Myometrial cell (primary cell): Measurements from ENCODE around the gene MUC12. TPM values are rescaled to one million over a fixed set of nuclear protein-coding genes. Genes with fewer than 3 reads are reported as not detected.

ENCODE experiments used
- total RNA-seq: library from RNA; depleted of rRNA; stranded (reverse); fragments of >200 nt; gene quantifications from 2 replicates; pipeline ENCODE4 v1.2.3, GENCODE V29; 2015

Gene MUC12, protein sequence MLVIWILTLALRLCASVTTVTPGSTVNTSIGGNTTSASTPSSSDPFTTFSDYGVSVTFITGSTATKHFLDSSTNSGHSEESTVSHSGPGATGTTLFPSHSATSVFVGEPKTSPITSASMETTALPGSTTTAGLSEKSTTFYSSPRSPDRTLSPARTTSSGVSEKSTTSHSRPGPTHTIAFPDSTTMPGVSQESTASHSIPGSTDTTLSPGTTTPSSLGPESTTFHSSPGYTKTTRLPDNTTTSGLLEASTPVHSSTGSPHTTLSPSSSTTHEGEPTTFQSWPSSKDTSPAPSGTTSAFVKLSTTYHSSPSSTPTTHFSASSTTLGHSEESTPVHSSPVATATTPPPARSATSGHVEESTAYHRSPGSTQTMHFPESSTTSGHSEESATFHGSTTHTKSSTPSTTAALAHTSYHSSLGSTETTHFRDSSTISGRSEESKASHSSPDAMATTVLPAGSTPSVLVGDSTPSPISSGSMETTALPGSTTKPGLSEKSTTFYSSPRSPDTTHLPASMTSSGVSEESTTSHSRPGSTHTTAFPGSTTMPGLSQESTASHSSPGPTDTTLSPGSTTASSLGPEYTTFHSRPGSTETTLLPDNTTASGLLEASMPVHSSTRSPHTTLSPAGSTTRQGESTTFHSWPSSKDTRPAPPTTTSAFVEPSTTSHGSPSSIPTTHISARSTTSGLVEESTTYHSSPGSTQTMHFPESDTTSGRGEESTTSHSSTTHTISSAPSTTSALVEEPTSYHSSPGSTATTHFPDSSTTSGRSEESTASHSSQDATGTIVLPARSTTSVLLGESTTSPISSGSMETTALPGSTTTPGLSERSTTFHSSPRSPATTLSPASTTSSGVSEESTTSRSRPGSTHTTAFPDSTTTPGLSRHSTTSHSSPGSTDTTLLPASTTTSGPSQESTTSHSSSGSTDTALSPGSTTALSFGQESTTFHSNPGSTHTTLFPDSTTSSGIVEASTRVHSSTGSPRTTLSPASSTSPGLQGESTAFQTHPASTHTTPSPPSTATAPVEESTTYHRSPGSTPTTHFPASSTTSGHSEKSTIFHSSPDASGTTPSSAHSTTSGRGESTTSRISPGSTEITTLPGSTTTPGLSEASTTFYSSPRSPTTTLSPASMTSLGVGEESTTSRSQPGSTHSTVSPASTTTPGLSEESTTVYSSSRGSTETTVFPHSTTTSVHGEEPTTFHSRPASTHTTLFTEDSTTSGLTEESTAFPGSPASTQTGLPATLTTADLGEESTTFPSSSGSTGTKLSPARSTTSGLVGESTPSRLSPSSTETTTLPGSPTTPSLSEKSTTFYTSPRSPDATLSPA (N-terminal part only)
- 5.5 and 11.2 TPM in 2 replicates for total RNA-seq

DNA sequence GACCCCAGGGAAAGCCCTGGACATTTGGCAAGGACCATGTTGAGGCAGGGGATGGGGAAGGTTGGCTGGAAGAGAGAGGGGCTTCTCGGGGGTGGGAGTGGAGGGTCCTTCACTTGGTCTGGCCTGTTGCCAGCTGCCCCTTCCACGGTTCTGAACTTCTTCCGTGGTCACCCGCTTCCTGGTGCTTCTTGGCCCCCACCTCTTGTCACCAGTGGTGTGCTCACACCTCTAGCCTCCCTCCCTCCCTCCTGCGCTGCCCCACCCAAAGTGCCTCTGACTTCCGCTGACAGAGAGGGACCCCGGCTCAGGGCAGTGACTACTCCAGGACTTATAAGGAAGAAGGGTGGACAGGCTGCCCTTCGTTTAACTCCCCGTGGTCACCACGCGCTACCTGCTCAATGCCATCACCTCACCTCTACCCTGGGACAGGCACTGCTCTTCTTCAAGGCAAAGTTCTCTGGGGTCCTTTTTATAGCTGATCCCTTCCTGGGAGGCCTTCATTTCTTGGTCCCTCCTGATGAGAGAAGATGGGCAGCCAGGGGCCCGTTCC lies at the start of gene MUC12:
Gene MUC12 (plus strand): TSS at position 500 of the 550 bp plus-strand sequence. CDS start 58 bp downstream, outside the sequence.

DNA sequence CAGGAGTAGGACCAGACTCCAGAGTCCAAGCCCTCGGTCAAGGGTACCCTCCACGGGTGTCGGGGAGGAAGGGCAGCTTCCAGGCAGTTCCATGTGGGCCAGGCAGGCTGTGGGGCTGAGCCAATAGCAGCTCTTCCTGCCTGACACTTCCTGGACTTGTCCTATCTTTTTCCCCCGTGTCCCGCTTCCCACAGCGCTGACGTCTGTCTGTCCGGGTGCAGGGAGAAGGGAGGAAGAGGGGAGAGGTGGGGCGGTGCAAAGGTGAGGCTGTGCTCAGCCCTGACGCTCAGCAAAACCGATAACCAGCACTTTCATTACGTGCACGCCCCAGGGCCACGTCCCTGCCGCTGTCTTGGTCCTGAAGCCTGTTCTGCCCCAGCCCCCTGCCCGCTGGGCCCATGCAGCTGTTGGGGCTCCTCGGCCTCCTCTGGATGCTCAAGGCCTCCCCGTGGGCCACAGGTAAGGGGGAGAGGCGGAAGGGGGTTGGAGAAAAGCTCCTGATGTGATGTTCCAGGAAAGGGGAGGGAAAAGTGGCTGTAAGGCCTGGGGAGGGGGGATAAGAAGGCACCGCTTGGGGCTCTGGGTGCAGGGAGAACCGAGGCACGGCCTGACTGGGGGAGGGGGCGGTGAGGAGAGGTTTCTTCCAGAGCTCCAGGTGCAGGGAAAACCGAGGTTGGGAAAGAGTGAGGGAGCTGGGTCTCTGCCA lies 20.0 kb upstream of the MUC12 start, which contains the start of gene MUC3A:
Gene MUC3A (plus strand): TSS at position 308 of the 706 bp plus-strand sequence. CDS start 91 bp downstream, at position 399.

Other genes with a start within 250 kb of the MUC12 start
- not detected in 2 replicates for gene EPO, start 249.1 kb upstream of the MUC12 start, total RNA-seq
- not detected in 2 replicates for gene ZAN, start 236.0 kb upstream of the MUC12 start, total RNA-seq
- 33.1 and 53.0 TPM in 2 replicates for gene EPHB4, start 142.0 kb upstream of the MUC12 start, total RNA-seq
- 17.2 and 25.7 TPM in 2 replicates for gene SLC12A9, start 116.9 kb upstream of the MUC12 start, total RNA-seq
- 140 and 172 TPM in 2 replicates for gene TRIP6, start 102.2 kb upstream of the MUC12 start, total RNA-seq
- gene SRRT, start 94.5 kb upstream of the MUC12 start, total RNA-seq, result 60.1 and 105 TPM in 2 replicates
- 11.2 and 14.7 TPM in 2 replicates for gene UFSP1, start 79.8 kb upstream of the MUC12 start, total RNA-seq
- not detected in 2 replicates for gene ACHE, start 73.7 kb upstream of the MUC12 start, total RNA-seq
- gene MUC3A, start 20.0 kb upstream of the MUC12 start, total RNA-seq, result not detected in 2 replicates
- gene MUC17, start 50.5 kb downstream of the MUC12 start, total RNA-seq, result not detected in 2 replicates
- 9.2 and 11.2 TPM in 2 replicates for gene TRIM56, start 115.9 kb downstream of the MUC12 start, total RNA-seq
- 1,908 and 2,020 TPM in 2 replicates for gene SERPINE1, start 157.5 kb downstream of the MUC12 start, total RNA-seq
- gene AP1S1, start 184.9 kb downstream of the MUC12 start, total RNA-seq, result 274 and 306 TPM in 2 replicates
- gene VGF, start 196.0 kb downstream of the MUC12 start, total RNA-seq, result 0.53 and 1.2 TPM in 2 replicates
- gene NAT16, start 210.7 kb downstream of the MUC12 start, total RNA-seq, result not detected in 2 replicates
- not detected in 2 replicates for gene MOGAT3, start 231.5 kb downstream of the MUC12 start, total RNA-seq
- 111 and 114 TPM in 2 replicates for gene PLOD3, start 248.0 kb downstream of the MUC12 start, total RNA-seq
- 136 and 174 TPM in 2 replicates for gene ZNHIT1, start 248.6 kb downstream of the MUC12 start, total RNA-seq